ENCODE data around the gene SPATS1. TPM values are rescaled to one million over a fixed set of nuclear protein-coding genes. Genes with fewer than 3 reads are reported as not detected.
"Not testable (repeated sequence)": the region's sequence is repeated elsewhere in the genome, so short reads cannot be mapped to it uniquely, and the experiment has no call there.

The SPATS1 gene
- polyA plus RNA-seq, 3 donors, result not detected

- H3K4me3 Mint-ChIP-seq, result no peak overlapping the region
- TF ChIP-seq CTCF (IDR thresholded peaks at IDR 0.05), result no peak
- H3K4me1 Mint-ChIP-seq, result peaks cover 22% of the 10 kb centered on the region
- intact Hi-C loops (cut with micrococcal nuclease), result no loop called here
- H2AFZ ChIP-seq (ENCODE audit: insufficient read depth, low read depth, low read length, poor library complexity, severe bottlenecking), result no peak overlapping the region
- H3K36me3 Mint-ChIP-seq, result no peaks in the 10 kb centered on the region
- H3K9me3 ChIP-seq (replicated peaks in 1 of 2; ENCODE audit: control insufficient read depth in 1 of 2, insufficient read depth in 1 of 2, low read length in 2 of 2), result no peaks in the 10 kb centered on the region
- H4K20me1 ChIP-seq (ENCODE audit: insufficient read depth, low read length), result no peaks in the 10 kb centered on the region
- WGBS (ENCODE audit: insufficient coverage), result 65% methylated on average over 2 of the region's 8 CpGs
- no peaks in the 10 kb centered on the region for H3K79me2 ChIP-seq (ENCODE audit: insufficient read depth, low read length)
- H3K27ac Mint-ChIP-seq, result no peak overlapping the region
- no peak overlapping the region for H3K4me3 ChIP-seq (replicated peaks in 1 of 3; ENCODE audit: low read depth in 2 of 3, low read length in 3 of 3)
- no peak for DNase-seq
- H3K27me3 Mint-ChIP-seq (ENCODE audit: low read depth in 3 of 3), result peaks cover 7 to 16% (median 11%) of the 10 kb centered on the region in 3 donors
- H3K9me3 Mint-ChIP-seq, result no peaks in the 10 kb centered on the region
- no peak overlapping the region for H3K4me2 ChIP-seq (replicated peaks; ENCODE audit: extremely low read depth, low read length, poor library complexity, severe bottlenecking)
- no peak overlapping the region for H3K9ac ChIP-seq (ENCODE audit: insufficient read depth, low read length, poor library complexity, severe bottlenecking)
- H3K27me3 ChIP-seq (ENCODE audit: control insufficient read depth in 2 of 2, insufficient read depth in 2 of 2, low read length in 2 of 2), result peaks cover 0 to 7% of the 10 kb centered on the region in 2 donors
- peaks cover 13 to 16% of the 10 kb centered on the region in 2 donors for H3K4me1 ChIP-seq (ENCODE audit: control insufficient read depth in 1 of 2, insufficient read depth in 2 of 2, low read length in 2 of 2)
- H3K36me3 ChIP-seq (replicated peaks in 1 of 2; ENCODE audit: control insufficient read depth in 1 of 2, insufficient read depth in 2 of 2, low read length in 2 of 2), result no peaks in the 10 kb centered on the region
- no peak overlapping the region for H3K27ac ChIP-seq (ENCODE audit: low read depth in 1 of 2, low read length in 2 of 2)
Measured at GRCh38 chr6:44341095-44341890, 1.2 kb upstream of the SPATS1 start.

- Mint-ChIP-seq H3K27ac (no peak overlapping the region), H3K4me1 (peaks cover 22% of the 10 kb centered on the region), H3K27me3 (ENCODE audit: low read depth in 3 of 3) (peaks cover 5 to 16% (median 11%) of the 10 kb centered on the region in 3 donors), H3K9me3 (peaks cover 0 to 3% (median 0%) of the 10 kb centered on the region in 7 donors), H3K4me3 (peak overlapping the region; percentile 70 to 87), H3K36me3 (no peaks in the 10 kb centered on the region)
- Histone ChIP-seq H3K36me3 (replicated peaks in 1 of 2; ENCODE audit: control insufficient read depth in 1 of 2, insufficient read depth in 2 of 2, low read length in 2 of 2) (no peaks in the 10 kb centered on the region), H3K9me3 (replicated peaks in 1 of 2; ENCODE audit: control insufficient read depth in 1 of 2, insufficient read depth in 1 of 2, low read length in 2 of 2) (no peaks in the 10 kb centered on the region), H3K9ac (ENCODE audit: insufficient read depth, low read length, poor library complexity, severe bottlenecking) (peak overlapping the region; percentile 50), H3K4me1 (ENCODE audit: control insufficient read depth in 1 of 2, insufficient read depth in 2 of 2, low read length in 2 of 2) (peaks cover 13 to 16% of the 10 kb centered on the region in 2 donors), H3K4me3 (replicated peaks in 1 of 3; ENCODE audit: low read depth in 2 of 3, low read length in 3 of 3) (peak overlapping the region; percentile 23 to 72 (median 29)), H4K20me1 (ENCODE audit: insufficient read depth, low read length) (no peaks in the 10 kb centered on the region), H3K79me2 (ENCODE audit: insufficient read depth, low read length) (no peaks in the 10 kb centered on the region), H3K4me2 (replicated peaks; ENCODE audit: extremely low read depth, low read length, poor library complexity, severe bottlenecking) (peak overlapping the region; percentile 86), H2AFZ (ENCODE audit: insufficient read depth, low read depth, low read length, poor library complexity, severe bottlenecking) (peak overlapping the region; percentile 92), H3K27ac (ENCODE audit: low read depth in 1 of 2, low read length in 2 of 2) (no peak overlapping the region), H3K27me3 (ENCODE audit: control insufficient read depth in 2 of 2, insufficient read depth in 2 of 2, low read length in 2 of 2) (peaks cover 0 to 7% of the 10 kb centered on the region in 2 donors)
- DNase-seq, result peak; percentile 18 to 25 (median 18)
- intact Hi-C loops (cut with micrococcal nuclease), result no loop called here
- WGBS (ENCODE audit: insufficient coverage), result 4% methylated on average over 2 of the region's 6 CpGs
- no peak for TF ChIP-seq CTCF (IDR thresholded peaks at IDR 0.05)
Measured at GRCh38 chr6:44342052-44342451, 398 bp upstream of the SPATS1 start.

GRCh38 chr6:44346818-44347217 is 4.4 kb downstream of the SPATS1 start:
- WGBS (ENCODE audit: insufficient coverage), result no CpG with 5 or more reads among the region's 4 CpGs
- H3K4me3 ChIP-seq (replicated peaks in 1 of 3; ENCODE audit: low read depth in 2 of 3, low read length in 3 of 3); H3K27ac ChIP-seq (ENCODE audit: low read depth in 1 of 2, low read length in 2 of 2); H3K27ac Mint-ChIP-seq; H3K27me3 ChIP-seq (ENCODE audit: control insufficient read depth in 2 of 2, insufficient read depth in 2 of 2, low read length in 2 of 2); H3K9me3 Mint-ChIP-seq; H3K9ac ChIP-seq (ENCODE audit: insufficient read depth, low read length, poor library complexity, severe bottlenecking); H4K20me1 ChIP-seq (ENCODE audit: insufficient read depth, low read length); H3K4me2 ChIP-seq (replicated peaks; ENCODE audit: extremely low read depth, low read length, poor library complexity, severe bottlenecking); H3K79me2 ChIP-seq (ENCODE audit: insufficient read depth, low read length); DNase-seq; H3K4me3 Mint-ChIP-seq; H3K36me3 Mint-ChIP-seq; H2AFZ ChIP-seq (ENCODE audit: insufficient read depth, low read depth, low read length, poor library complexity, severe bottlenecking); intact Hi-C loops (cut with micrococcal nuclease); H3K36me3 ChIP-seq (replicated peaks in 1 of 2; ENCODE audit: control insufficient read depth in 1 of 2, insufficient read depth in 2 of 2, low read length in 2 of 2); H3K9me3 ChIP-seq (replicated peaks in 1 of 2; ENCODE audit: control insufficient read depth in 1 of 2, insufficient read depth in 1 of 2, low read length in 2 of 2): not testable (repeated sequence)
- peaks cover 13 to 15% of the 10 kb centered on the region in 2 donors for H3K4me1 ChIP-seq (ENCODE audit: control insufficient read depth in 1 of 2, insufficient read depth in 2 of 2, low read length in 2 of 2)
- H3K4me1 Mint-ChIP-seq, result peaks cover 16% of the 10 kb centered on the region
- H3K27me3 Mint-ChIP-seq (ENCODE audit: low read depth in 3 of 3), result peaks cover 4 to 20% (median 12%) of the 10 kb centered on the region in 3 donors

Data from CD14-positive monocyte (primary cell).